ENCODE results near the gene WWOX.

- TF ChIP-seq, protein P1, sequence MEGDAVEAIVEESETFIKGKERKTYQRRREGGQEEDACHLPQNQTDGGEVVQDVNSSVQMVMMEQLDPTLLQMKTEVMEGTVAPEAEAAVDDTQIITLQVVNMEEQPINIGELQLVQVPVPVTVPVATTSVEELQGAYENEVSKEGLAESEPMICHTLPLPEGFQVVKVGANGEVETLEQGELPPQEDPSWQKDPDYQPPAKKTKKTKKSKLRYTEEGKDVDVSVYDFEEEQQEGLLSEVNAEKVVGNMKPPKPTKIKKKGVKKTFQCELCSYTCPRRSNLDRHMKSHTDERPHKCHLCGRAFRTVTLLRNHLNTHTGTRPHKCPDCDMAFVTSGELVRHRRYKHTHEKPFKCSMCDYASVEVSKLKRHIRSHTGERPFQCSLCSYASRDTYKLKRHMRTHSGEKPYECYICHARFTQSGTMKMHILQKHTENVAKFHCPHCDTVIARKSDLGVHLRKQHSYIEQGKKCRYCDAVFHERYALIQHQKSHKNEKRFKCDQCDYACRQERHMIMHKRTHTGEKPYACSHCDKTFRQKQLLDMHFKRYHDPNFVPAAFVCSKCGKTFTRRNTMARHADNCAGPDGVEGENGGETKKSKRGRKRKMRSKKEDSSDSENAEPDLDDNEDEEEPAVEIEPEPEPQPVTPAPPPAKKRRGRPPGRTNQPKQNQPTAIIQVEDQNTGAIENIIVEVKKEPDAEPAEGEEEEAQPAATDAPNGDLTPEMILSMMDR (IDR thresholded peaks at IDR 0.05; ENCODE audit: control extremely low read depth in 1 of 3, insufficient read depth in 1 of 3, low read depth in 1 of 3, low read length in 3 of 3), result no peak
- no peak for TF ChIP-seq POLR2AphosphoS5 (IDR thresholded peaks at IDR 0.05; ENCODE audit: low read depth, low read length)
Measured at GRCh38 chr16:79005096-79005495, 905.6 kb downstream of the WWOX start.

All from H1 (cell line).